Right lobe of liver (tissue), 6 donors: ENCODE data around the gene MYLK. TPM values are rescaled to one million over a fixed set of nuclear protein-coding genes. Genes with fewer than 3 reads are reported as not detected.

Source experiments
- ATAC-seq, 4 donors: fragments of 200-7000 bp; cut with Tn5 transposase; one replicate each; pipeline ENCODE4 v1.9.1; 2020; ENCODE audit warnings: mild to moderate bottlenecking in 4 of 4, moderate library complexity in 4 of 4
- DNase-seq, 3 donors: peaks; one replicate each; pipeline ENCODE4 v3.0.0-alpha.2; 2020
- H3K27ac ChIP-seq, 3 donors: fragments of 200-600 bp; one replicate each; pipeline ENCODE4 v1.8.0; 2022
- H3K27me3 ChIP-seq, 2 donors: fragments of 200-600 bp; one replicate each; pipeline ENCODE4 v1.8.0; 2022
- H3K36me3 ChIP-seq, 4 donors: fragments of 200-600 bp; sonication (generic) in 1 of 4; one replicate each; pipeline versions ENCODE4 v1.5.1 to v1.8.0; 2017 to 2022; ENCODE audit warnings: control low read depth in 1 of 4
- H3K4me1 ChIP-seq, 4 donors: fragments of 200-600 bp; sonication (generic) in 1 of 4; one replicate each; pipeline versions ENCODE4 v1.5.1 to v1.8.0; 2017 to 2022; ENCODE audit warnings: control low read depth in 1 of 4
- H3K4me3 ChIP-seq, 3 donors: fragments of 200-600 bp; one replicate each; pipeline ENCODE4 v1.8.0; 2022
- H3K9me3 ChIP-seq, 4 donors: fragments of 200-600 bp; sonication (generic) in 1 of 4; one replicate each; pipeline versions ENCODE4 v1.5.1 to v1.8.0; 2017 to 2022; ENCODE audit warnings: control low read depth in 1 of 4
- POLR2A ChIP-seq: fragments of 450-650 bp; IDR thresholded peaks from one replicate; pipeline ENCODE4 v1.6.1; 2017; ENCODE audit warnings: antibody characterized with exemption, mild to moderate bottlenecking
- WGBS: methylation state at CpG from one replicate; pipeline ENCODE4 v1.1.6; 2018; ENCODE audit warnings: low coverage, low lambda C conversion rate; ENCODE audit not compliant: insufficient coverage; ENCODE audit errors: missing lambda C conversion rate; 5-methylcytosine and 5-hydroxymethylcytosine counted together
- intact Hi-C, 2 donors: fragments of 100-400 bp; cut with DNase I; formaldehyde crosslinking; loops; one replicate each; pipeline versions ENCODE4 v1.11.2 to v1.14.1; 2022
- total RNA-seq, 6 experiments: library from RNA; depleted of rRNA in 2 of 6; stranded (reverse); fragments of >200 nt in 2 of 6; fragmentation: NEBNext Ultra II Directional in 3 of 6; extraction: Animal tissue kit (Norgen Biotek cat#: 25700) in 3 of 6; gene quantifications; one replicate each; pipeline versions ENCODE4 v1.1.0 to v1.2.4, GENCODE V29; 2016 to 2023
- TF ChIP-seq, protein P1 (sequence below), 4 donors: fragments of 200-600 bp in 3 of 4; fragments of 450-650 bp in 1 of 4; IDR thresholded peaks; one replicate each; pipeline versions ENCODE4 v1.5.1 to v1.8.0; 2016 to 2022; ENCODE audit warnings: antibody characterized with exemption in 4 of 4, mild to moderate bottlenecking in 2 of 4
- donor health status: DM: no; HTN: yes; CAD: no.
- donor health status: DM: no; HTN: no; CAD: no.
- donor health status: DM: no; HTN: no; CAD: no.
- donor health status: DM: no; HTN: yes; CAD: no.
- donor health status: DM: no; HTN: yes; CAD: no.

The MYLK gene
- total RNA-seq, 6 experiments from 2014 or later: 61.1 to 146 (median 97.8) TPM

DNA sequence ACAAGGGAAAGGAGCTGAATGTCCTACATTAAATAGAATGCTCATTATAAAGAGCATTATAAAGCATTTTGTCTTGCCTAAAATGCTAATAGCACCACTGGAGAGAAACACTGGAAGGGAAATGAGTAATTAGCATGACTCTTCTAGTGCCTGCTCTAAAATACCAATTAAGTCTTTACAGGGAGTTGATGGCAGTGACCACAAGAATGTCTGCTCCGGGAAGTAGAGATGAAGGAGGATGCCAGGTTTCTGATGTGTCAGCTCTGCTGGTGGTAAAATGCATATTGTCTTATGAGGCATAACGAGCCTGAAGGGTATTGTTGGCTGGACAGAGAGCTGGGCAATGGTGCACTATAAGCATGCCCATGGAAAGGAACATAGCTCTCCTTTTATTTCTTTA lies 49.5 kb downstream of the MYLK start:
- DNase-seq: no peak
- no peak for TF ChIP-seq POLR2A
- intact Hi-C loops: no loop called here
- no peaks in the 10 kb centered on the region for H3K36me3 ChIP-seq
- ATAC-seq: no peak
- H3K27ac ChIP-seq: no peak overlapping the region
- H3K27me3 ChIP-seq: no peaks in the 10 kb centered on the region
- no peaks in the 10 kb centered on the region for H3K4me1 ChIP-seq
- 80% methylated on average over 1 of the region's 2 CpGs for WGBS
- H3K9me3 ChIP-seq: peaks cover 0 to 5% (median 0%) of the 10 kb centered on the region in 4 donors
- H3K4me3 ChIP-seq: no peak overlapping the region

DNA sequence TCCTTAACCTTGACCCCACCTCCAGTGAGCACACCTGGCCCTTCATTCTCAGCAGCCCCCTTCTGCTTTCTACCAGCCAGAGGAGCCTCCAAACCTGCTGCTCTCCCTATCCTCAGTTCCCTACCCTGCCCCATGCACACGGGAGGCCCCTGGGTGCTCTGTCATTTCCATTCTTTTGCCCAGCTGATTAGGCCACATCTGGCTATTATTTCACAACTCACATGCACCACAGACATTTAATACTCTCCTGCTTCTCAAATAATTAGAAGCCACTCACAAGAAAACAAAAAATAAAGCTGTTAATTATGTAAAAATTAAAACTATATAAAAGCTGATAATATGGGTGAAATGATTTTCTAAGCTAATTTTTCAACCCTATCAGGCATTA lies 50.7 kb downstream of the MYLK start:
- ATAC-seq (no peak), DNase-seq (no peak)
- Histone ChIP-seq H3K4me3 (no peak overlapping the region), H3K4me1 (no peaks in the 10 kb centered on the region), H3K27ac (no peak overlapping the region), H3K36me3 (no peaks in the 10 kb centered on the region), H3K27me3 (no peaks in the 10 kb centered on the region), H3K9me3 (peaks cover 0 to 5% (median under 1%) of the 10 kb centered on the region in 4 donors)
- TF ChIP-seq, protein P1, sequence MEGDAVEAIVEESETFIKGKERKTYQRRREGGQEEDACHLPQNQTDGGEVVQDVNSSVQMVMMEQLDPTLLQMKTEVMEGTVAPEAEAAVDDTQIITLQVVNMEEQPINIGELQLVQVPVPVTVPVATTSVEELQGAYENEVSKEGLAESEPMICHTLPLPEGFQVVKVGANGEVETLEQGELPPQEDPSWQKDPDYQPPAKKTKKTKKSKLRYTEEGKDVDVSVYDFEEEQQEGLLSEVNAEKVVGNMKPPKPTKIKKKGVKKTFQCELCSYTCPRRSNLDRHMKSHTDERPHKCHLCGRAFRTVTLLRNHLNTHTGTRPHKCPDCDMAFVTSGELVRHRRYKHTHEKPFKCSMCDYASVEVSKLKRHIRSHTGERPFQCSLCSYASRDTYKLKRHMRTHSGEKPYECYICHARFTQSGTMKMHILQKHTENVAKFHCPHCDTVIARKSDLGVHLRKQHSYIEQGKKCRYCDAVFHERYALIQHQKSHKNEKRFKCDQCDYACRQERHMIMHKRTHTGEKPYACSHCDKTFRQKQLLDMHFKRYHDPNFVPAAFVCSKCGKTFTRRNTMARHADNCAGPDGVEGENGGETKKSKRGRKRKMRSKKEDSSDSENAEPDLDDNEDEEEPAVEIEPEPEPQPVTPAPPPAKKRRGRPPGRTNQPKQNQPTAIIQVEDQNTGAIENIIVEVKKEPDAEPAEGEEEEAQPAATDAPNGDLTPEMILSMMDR (IDR thresholded peaks at IDR 0.05): no peak
- TF ChIP-seq POLR2A: no peak
- intact Hi-C loops: no loop called here
- 50% methylated on average over 1 of the region's 1 CpG for WGBS

DNA sequence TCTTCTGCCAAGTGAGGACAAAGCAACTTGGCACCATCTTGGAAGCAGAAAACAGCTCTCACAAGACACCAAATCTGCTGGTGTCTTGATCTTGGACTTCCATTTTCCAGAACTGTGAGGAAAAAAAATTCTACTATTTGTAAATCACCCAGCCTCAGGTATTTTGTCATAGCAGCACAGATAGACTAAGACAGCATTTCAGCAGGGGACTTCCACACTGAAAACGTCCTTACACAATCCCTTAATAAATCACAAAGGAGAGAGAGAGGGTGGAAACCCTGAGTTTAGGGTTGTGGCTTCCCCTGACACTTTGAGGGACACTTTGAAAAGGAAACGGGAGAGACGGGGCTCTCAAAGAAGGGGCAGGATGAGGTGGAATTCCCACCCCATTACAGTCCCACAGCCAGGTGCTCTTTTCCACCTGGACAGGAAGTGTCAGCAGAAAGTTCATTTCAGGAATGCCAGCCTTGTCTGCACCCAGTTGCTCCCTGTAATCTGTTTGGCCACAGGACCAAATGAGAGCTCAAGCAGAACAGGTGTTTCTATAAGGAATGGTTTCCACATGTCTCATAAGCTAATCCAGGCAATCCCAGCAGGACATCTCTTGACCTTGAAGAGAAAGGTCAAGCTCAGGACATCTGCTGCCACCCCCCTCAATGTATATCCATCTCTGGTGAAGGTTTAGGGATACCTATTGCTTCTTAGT lies 51.3 kb downstream of the MYLK start:
- Histone ChIP-seq H3K27ac (no peak overlapping the region), H3K9me3 (peaks cover 0 to 7% (median 1%) of the 10 kb centered on the region in 4 donors), H3K4me1 (no peaks in the 10 kb centered on the region), H3K4me3 (no peak overlapping the region), H3K36me3 (no peaks in the 10 kb centered on the region), H3K27me3 (no peaks in the 10 kb centered on the region)
- ATAC-seq (no peak), DNase-seq (no peak)
- TF ChIP-seq, protein P1 (IDR thresholded peaks at IDR 0.05): no peak
- no peak for TF ChIP-seq POLR2A
- intact Hi-C loops: no loop called here
- 31% methylated on average over 3 of the region's 3 CpGs for WGBS

DNA sequence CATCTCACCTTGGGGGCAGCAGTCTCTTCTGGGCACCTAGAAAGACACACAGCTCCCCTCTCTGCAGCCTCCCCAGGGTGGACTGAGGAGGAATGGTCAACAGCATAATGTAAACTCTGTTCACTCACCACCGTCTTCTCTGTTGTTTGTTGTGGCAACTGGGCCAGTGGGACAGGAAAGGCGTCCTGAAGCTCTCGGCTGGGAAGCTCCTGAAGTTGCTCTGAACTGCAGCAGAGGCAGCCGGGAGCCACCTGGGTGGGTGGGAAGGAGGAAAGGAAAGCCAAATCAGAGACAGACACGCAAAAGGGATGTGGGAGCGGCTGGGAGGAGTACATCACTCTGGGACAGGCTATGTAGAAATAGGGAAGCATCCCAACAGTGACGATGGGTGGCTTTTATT lies 52.7 kb downstream of the MYLK start:
- WGBS: 79% methylated on average over 5 of the region's 7 CpGs
- intact Hi-C loops: no loop called here
- H3K4me3 ChIP-seq: no peak overlapping the region
- DNase-seq (no peak), ATAC-seq (no peak)
- H3K27me3 ChIP-seq: no peaks in the 10 kb centered on the region
- H3K9me3 ChIP-seq: peaks cover 0 to 7% (median 0%) of the 10 kb centered on the region in 4 donors
- no peak overlapping the region for H3K27ac ChIP-seq
- no peaks in the 10 kb centered on the region for H3K36me3 ChIP-seq
- no peaks in the 10 kb centered on the region for H3K4me1 ChIP-seq
- TF ChIP-seq, protein P1 (IDR thresholded peaks at IDR 0.05): no peak
- no peak for TF ChIP-seq POLR2A

DNA sequence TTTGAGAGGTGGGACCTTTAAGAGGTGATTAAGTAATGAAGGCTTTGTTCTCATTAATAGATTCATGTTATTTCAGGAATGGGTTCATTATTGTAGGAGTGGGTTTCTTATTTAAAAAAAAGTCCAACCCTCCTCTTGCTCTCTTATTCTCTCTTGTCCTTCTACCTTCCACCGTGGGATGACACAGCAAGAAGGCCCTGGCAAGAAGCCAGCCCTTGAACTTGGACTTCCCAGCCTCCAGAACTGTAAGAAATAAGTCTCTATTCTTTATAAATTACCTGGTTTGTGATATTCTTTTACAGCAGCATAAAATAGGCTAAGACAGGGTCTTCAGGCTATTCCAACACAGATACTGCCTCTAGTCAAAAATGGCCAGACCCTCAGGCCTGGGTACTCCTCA lies 62.2 kb downstream of the MYLK start:
- no peak overlapping the region for H3K27ac ChIP-seq
- ATAC-seq: no peak
- H3K4me3 ChIP-seq: no peak overlapping the region
- no peak for DNase-seq
- no peaks in the 10 kb centered on the region for H3K36me3 ChIP-seq
- intact Hi-C loops: no loop called here
- WGBS: 44% methylated on average over 1 of the region's 1 CpG
- no peaks in the 10 kb centered on the region for H3K9me3 ChIP-seq
- no peaks in the 10 kb centered on the region for H3K27me3 ChIP-seq
- TF ChIP-seq, protein P1 (IDR thresholded peaks at IDR 0.05): no peak
- TF ChIP-seq POLR2A: no peak
- H3K4me1 ChIP-seq: no peaks in the 10 kb centered on the region
